Activated T-cell treated with anti-CD3 and anti-CD28 coated beads for 24 hours (primary cell): ENCODE measurements around the gene ATP5PB.
A peak's percentile ranks its signal among the peaks of the same experiment; 100 is the strongest.

Source experiments
- DNase-seq: peaks from one replicate; pipeline ENCODE4 v3.0.0-alpha.2; 2020; ENCODE audit warnings: low read depth

ATP5PB gene

GRCh38 chr1:111448918-111449702 lies at the start of gene ATP5PB, which contains the start of gene WDR77:
Gene ATP5PB (plus strand): TSS chr1:111449464. CDS start chr1:111449542, 78 bp downstream.
Gene WDR77 (minus strand): TSS chr1:111449256. CDS start chr1:111449169, 87 bp downstream.
- DNase-seq, result peak; percentile 86

DNA sequence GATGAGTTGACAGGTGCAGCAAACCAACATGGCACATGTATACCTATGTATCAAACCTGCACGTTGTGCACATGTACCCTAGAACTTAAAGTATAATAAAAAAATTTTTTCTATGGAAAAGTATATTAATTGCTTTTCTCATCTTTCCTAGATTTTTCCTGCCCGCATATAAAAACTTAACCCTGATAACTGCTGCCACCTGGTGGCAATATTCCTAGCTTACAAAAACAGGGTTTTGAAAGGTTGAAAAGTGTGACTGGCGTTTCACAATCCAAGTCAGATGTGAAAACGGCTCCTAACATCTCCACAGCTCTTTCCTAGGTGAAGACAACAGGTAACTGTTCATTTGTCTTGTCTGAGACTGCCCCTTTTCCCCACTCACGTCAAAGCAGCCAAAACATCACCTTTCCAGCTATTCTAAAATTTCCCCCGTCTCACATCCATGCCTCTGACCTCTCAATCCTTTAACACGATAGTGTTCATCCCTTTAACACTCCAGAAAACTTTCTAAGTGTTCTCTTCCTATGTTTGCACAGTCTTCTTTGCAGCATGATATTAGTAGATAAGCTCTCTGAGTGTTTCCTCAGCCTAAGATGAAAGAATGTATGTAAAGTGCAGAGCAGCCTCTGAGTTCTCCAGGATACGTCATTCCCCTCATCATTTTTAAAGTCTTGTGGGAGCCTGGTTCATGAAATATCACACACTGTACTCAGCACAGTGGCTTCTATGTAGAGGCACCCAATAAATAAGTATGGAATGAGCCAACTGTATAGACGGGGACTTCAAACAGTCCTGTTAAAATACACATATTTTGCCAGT lies 49.3 kb upstream of the ATP5PB start:
- peak; percentile 23 for DNase-seq

- no peak for DNase-seq
Observed at GRCh38 chr1:111402083-111402482, 47.2 kb upstream of the ATP5PB start.

GRCh38 chr1:111404588-111404987 lies 44.7 kb upstream of the ATP5PB start:
- no peak for DNase-seq

DNA sequence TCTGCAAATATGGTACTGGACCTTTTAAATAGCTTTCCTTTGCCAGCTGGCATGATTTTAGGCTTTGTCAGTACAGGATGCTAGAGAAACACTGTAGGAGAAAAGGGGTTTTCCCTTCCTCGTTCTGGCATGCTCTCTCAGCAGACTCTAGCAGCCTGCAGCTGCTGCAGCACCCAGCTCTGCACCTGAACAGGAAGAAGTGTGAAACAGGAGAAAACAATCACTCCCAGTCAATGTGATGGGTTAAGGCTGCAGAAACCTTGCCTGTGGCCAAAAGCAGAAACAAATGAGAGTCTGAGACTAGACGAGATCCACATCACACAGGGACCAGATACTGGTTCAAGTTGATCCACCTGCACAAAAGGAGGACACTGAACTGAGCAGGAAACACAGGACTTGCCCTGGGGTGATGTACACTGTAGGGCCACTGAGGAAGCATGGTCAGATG lies 42.9 kb upstream of the ATP5PB start:
- peak; percentile 40 for DNase-seq

DNA sequence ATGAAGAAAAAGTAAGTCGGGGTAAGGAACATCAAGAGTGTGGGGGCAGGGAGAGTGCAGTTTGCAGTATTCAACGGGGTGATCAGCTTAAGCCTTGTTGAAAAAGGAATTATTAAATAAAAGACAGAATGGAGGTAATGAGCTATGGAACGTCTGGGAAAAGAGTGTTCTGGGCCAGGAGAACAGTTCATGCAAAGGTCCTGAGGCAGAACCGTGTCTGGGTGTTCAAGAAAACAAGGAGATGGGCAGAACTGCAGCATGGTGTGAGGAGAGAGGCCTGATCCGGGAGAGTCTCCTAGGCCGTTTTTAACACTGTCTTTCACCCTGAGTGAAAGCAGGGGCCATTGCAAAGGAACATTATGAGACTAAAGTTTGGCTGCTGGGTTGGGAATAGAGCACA lies 42.0 kb upstream of the ATP5PB start:
- no peak for DNase-seq

DNA sequence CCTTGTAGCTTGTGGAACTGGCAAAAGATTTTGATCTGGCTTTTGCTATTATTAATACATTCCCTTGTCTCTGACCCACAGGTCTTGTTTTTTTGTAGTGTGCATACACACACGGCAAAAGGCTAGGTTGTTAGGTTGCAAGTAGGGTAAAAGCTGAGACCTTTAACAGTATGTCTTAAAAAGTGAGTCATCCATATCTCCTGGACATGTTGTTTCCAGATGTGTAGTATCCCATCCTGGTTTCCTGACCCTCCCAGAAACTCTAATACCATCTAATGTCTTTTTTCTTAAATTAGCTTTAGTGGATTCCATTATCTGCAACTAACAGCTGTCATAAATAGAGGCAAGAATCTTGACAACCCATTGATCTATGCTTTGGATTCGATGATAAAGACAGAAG lies 36.4 kb upstream of the ATP5PB start:
- DNase-seq, result no peak

DNA sequence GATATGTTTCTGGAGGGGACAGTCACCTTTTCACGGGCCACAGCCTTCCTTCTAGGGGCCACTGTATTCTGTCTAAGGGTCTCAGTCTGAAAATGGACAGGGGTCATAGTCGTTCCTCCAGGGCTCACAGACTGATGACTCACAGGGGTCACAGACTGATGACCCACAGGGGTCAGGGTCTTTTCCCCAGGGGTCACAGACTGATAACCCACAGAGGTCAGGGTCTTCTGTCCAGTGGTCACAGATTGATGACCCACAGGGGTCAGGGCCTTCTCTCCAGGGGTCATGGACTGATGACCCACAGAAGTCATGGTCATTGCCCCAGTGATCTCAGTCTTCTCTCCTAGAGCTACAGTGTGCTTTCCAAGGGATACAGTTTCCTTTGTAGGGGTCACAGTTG lies 34.5 kb upstream of the ATP5PB start:
- no peak for DNase-seq

- DNase-seq, result no peak
Observed at GRCh38 chr1:111415461-111415860, 33.8 kb upstream of the ATP5PB start.

DNA sequence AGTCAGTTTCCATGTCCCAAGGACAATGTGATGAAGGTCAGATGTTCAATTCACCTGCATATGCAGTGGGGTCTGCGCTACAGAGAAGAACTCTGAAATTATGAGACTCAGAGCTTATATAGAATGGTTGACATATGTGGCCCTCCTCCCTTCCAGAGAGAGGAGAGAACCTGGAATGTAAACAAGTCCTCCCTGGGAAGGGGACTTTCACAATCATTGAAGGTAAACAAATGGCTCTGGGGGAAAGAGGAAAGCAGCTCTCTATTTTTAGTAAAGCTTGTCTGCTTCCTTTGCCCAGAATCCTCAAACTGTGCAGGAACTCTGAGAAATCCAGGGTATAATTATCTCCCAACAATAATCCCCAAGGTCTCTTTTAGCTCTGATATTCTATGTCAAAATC lies 31.5 kb upstream of the ATP5PB start:
- no peak for DNase-seq

GRCh38 chr1:111419037-111419436 lies 30.2 kb upstream of the ATP5PB start:
- DNase-seq, result no peak

DNA sequence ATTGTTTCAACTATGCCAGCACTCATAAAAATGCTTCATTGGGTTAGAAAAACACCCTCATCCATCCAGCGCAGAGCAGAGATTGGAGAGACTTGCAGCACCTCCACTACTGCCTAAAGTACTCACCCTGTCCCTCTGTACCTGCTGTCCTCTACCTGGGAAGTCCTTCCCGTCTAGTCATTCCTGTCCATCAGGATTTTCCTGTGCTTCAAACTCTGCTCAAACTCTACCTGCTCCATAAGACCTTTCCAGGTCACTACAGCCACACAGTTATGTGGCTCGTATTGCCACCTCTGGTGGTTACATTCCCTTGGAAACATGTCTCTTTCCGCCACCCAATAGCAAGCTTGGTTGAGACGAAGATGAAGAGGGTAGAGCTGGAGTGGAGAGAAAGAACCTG lies 28.9 kb upstream of the ATP5PB start:
- no peak for DNase-seq

GRCh38 chr1:111422546-111423391 lies 26.5 kb upstream of the ATP5PB start:
- DNase-seq, result no peak

- no peak for DNase-seq
Observed at GRCh38 chr1:111424281-111424680, 25.0 kb upstream of the ATP5PB start.

DNA sequence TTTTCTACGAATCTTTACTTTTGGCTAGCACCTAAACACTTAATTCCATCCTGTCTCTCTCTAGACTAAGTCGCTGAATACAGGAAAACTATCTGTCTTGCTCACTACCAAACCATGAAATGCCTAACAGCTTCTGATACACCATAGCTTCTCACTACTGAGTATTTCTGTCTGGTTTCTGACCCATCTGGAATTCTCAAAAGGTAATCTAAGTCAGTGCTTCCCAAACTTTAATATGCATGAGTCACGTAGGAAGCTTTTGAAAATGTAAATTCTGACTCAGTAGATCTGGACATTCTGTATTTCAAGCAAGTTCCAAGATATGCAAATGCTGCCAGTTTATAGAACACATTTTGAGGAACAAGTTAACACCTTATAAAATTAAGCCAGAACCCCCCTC lies 12.5 kb upstream of the ATP5PB start:
- no peak for DNase-seq

GRCh38 chr1:111439461-111440351 lies 9.6 kb upstream of the ATP5PB start:
- DNase-seq, result no peak

- DNase-seq, result peak; percentile 21
Observed at GRCh38 chr1:111441573-111442192, 7.6 kb upstream of the ATP5PB start.

DNA sequence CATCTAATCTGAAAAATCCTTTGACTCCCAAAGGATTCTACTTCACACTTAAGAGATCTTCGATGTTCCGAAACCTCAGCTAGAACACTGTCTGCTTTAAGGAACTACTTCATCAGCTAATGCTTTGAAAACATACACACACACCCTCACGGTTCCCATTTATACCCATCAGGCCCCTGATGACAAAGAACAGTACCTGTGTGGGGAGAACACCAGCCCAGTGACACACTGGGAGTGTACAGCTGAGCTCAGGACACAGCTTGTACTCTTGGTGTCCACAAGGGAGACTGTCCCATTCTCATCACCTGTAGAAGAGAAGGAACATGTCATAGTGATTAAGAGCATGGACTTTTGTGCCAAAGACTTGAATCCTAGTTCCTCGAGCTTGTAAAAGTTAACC lies 6.8 kb upstream of the ATP5PB start:
- DNase-seq, result no peak

DNA sequence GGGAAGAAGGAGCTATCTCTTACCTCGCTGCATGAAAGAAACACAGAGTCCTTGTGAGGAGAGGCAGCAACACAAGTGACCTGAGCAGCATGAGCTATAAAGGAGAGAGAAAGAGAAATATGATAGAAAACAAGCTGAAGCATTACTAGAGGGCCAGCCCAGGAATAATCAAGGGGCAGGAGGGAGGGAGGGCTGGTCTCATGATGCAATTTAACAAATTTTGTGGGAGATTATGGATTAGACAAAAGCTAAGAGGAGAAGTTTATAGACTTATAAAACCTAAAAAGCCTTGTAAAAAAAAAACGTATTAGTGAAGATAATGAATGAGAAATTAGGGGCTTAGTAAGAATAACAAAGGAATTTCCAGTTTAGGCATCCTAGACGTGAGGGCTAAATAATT lies 5.2 kb upstream of the ATP5PB start:
- no peak for DNase-seq

GRCh38 chr1:111446546-111446945 lies 2.7 kb upstream of the ATP5PB start:
- no peak for DNase-seq
